HG02678 (cell line): ENCODE data around the gene ESPNL.
"Not testable (repeated sequence)": the region's sequence is repeated elsewhere in the genome, so short reads cannot be mapped to it uniquely, and the experiment has no call there.

Experiments used
- ATAC-seq: cut with Tn5 transposase; IDR thresholded peaks from one replicate; pipeline ENCODE4 v1.9.1; 2021; ENCODE audit warnings: mild to moderate bottlenecking, moderate library complexity; ENCODE audit not compliant: unreplicated experiment

Gene ESPNL

DNA sequence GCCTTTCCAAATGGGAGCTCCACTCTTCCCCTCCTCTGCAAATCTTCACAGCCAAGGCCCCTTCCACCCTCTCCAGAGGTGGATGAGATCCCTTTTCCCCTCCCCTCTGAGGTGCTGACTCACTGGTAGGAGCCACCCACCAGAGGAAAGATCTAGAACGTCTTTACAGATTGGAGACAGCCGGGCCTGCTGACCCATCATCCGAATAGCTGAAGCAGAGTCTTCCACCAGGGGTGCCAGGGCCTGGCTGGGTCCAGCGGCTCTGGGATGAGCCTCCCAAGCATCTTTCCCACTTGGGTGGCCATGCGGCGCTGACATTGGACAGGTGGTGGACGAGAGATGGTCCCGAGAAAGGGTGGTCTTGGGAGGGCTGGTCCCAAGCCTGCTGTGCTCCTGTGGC lies 67.6 kb downstream of the ESPNL start:
- ATAC-seq = no peak

DNA sequence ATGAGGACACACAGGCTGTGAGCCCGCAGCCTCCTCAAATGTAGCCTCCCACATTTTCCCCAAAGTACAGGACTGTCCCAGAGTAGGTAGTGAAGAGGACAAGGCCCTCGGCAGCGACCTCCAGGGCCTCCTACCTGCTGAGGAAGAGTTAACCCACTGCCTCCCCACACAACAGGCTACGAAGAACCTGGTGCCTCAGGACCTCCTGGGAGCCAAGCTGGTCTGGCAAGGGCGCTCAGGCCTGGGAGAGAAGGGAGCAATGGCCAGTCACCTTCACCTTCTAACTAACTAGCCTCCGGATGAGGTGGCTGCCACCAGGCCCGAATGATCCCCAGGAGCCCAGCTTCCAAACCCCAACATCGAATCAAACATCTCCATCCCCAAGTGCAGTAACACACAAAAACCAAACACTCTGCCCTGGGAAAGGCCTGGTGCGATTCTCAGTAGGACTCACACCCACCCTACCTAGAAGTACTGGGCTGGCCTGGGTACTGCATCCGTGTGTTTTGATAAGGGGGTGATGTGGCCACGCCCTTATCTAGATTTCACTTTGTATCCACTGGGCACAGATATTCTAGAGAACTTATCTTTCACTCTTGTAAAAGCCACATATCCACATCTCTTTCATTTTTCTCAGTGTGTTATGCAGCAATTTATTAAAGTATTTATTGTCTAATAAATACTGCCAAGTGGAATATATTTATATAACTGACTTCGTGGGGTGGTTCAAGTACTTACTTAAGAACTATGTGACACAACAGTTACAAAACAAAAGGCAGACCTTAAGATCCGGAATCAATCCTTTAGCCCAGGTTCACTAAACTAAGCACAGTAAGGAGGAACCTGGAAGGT lies 68.3 kb downstream of the ESPNL start:
- no peak for ATAC-seq

DNA sequence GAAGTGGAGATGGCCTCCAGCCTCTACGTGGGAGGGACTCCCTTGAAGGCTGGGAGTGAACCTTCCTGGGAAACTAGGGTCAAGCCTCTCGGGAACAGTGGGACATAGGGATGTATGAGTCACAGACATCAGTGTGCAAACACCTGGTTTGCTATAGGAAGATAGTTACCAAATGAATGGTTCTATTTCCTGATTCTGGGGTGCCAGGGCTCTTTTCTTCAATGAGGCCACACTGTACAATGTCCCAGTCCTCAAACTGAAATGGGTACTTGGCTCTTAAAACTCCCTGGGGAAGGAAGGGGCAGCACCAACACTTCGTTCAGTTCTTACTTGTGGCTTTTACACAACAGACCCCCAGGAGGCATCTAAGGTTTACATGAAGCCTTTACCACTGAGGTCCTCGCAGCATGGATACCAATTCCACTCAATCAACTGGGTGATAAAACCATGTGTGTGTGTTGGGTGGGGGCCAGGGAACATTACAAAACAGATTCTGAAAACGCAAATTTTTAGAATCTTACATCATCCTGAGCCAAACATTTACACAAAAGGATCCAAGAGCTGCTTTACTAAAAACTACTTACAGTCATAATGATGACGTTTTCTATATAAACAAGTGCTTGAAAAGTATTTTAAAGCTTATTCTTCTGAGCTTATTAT lies 69.0 kb downstream of the ESPNL start:
- ATAC-seq = no peak

DNA sequence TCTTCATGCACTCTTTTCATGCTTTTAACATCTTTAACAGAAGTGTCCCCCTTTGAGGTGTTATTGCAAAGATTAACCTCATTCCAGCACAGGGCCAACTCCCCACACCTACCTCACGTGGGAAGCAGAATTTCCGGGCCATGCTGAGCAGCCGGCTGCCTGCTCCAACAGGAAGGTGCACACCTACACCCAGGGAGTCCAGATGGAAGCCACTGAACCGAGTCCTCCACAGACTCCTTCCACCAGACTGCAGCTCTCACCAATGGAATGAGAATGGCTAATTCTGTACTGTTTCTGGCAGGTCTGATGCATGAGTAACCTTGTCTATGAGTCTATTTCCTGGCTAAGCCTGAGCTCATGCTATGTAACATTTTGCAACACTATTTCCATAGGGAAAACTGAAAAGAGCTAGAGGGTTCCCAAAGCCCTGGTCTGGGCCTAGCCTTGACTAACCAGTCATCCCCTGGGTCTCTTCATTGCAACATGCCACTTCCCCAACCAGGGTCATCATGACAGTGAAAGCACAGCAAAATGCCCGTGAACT lies 69.6 kb downstream of the ESPNL start:
- ATAC-seq = no peak

DNA sequence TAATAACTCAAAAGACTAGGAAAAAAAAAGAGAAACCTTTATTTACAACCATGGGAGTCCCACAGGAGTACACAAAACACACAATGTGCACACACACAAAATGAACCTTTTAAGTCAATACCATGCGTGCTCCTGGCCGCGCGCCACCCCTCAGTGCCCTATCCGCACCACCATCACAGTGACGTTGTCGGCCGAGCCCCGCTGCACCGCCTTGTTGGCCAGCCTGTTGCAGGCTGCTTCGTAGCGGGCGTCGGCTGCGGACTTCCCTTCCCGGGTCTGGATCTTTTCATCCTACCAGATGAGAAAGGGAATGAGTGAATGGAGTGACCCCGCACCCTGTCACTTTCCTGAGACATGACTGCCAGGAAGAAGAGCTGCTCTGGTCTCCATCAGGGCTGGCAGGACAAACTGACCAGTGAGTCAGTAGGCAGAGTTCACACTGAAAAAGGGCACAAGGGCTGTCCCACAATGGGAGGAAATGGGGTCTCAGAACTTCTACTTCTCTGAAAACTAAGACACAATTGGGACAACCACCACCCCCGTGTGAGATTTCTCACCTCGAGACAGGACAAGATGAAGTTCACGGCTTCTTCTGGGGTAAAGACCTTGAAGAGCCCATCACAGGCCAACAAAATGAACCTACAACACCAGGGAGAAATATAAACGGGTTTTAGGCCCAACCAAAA lies 70.4 kb downstream of the ESPNL start:
- no peak for ATAC-seq

DNA sequence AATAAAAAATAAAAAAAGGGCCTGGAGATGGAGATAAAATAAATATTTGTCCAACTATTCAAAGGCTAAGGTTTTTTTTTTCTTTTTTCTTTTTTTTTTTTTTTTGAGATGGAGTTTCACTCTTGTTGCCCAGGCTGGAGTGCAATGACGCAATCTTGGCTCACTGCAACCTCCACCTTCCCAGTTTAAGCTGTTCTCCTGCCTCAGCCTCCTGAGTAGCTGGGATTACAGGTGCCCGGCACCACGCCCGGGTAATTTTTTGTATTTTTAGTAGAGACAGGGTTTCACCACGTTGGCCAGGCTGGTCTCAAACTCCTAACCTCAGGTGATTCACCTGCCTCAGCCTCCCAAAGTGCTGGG lies 70.9 kb downstream of the ESPNL start:
- not testable (repeated sequence) for ATAC-seq

DNA sequence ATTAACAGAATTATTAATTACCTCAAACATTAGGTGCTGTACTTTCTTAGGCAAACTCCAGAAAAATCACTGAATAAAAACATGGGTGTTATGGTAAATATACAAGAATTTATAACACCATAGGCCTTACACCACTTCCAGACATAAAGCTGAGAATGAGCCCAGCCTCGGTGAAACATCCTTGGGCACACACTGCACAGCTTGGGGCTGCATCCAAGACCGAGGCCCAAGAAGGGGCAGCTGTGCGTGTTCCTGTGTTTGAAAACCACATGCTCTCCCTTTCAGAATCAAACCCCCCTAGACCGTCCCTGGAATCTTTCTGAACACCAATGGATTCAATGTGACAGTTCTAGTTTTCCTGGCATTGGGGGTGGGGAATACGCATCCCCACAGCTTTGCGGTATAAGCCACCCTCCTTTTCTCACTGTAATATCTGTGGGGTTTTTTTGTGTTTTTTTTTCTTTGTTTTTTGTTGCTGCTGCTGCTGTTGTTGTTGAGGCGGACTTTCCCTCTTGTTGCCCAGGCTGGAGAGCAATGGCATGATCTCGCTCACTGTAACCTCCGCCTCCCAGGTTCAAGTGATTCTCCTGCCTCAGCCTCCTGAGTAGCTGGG lies 71.5 kb downstream of the ESPNL start:
- ATAC-seq = no peak

DNA sequence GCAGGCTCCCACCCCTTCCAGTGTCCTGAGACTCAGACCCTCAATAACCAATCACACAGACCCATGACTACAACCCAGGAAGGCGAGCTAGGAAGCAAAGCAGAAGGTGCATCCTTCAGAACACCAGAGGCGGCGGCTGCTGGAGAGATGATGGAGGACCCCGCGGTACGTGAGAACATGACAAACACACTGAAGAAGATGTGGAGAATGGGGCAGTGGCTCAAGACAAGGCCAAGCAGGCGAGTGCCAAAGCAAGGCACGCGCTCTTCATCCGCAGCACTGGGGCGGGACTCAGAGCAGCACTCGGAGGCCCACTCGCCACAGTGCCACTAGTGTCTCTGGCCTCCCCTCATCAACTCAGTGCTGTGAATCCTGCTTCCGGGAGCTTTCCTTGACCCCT lies 72.3 kb downstream of the ESPNL start:
- no peak for ATAC-seq

DNA sequence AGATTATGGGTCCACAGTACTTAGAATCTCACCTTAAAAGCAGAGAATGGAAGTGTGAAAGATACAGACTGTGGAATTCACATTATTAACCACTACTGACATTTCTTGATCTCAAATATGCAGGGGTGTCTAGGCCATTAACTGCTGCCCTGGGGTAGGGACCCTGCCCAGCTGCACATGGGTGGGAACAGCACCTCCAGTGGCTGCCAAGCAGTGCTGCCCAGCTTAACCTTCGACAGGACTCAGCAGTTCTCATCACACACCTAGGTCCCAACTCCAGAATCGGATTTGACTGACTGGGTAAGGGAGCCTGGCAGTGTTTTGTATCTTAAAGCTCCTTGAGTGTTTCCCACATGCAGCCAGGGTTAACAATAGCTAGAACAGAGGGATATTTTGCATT lies 73.6 kb downstream of the ESPNL start:
- no peak for ATAC-seq

DNA sequence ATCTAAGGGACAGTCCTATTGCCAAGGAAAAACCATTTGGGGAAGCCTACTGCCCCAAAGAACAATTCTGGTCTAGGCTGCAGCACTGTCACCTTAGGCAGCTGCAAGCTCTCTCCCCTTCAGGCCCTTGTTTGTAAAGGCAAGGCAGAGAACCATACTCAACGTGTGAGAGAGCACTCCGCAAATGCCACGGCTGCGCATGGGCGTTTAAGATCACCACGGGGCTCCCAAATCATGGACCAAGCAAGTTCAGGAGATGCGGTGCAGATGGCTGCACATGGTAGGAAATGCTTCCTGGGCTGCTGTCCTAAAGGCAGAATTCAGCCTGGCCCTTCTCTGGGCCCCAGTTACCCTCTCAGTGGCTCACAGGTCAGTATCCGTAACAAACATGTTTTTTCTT lies 74.2 kb downstream of the ESPNL start:
- ATAC-seq = no peak

DNA sequence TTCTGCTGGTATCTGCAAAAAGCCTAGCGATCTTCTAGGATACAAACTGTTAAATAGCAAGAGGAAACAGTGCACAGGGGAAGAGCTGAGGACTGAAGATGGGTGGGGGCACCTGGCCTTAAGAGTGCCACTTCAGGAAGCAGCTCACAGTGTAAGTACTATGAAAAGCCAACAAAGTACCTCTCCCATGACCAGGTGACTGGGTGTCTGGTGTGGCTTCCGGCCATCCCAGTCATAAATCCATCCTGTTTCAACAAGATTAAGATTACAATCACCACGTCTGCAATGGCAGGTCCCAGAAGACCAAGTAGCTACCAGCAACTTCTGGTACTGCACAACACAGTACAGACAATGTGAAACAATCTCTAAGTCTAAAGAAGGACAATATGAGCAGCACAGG lies 74.6 kb downstream of the ESPNL start:
- ATAC-seq = no peak

DNA sequence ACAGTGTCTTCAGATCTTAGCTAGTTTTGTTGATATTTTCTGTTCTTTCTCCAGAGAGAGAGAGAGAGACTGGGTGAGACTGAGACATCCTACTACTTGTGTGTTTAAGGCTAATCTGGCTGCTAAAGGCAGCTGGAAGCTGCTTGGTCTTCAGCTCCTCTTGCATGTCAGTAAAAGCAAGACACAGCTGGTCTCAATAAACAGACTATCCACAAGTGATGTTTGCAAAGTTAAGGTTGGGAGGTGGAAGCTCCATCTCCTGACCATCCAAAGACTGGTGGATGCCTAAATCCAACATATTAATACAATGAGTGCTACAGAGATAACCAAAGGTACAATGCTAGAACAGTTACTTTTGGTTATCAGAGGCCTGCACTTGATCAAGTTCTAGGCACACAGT lies 76.5 kb downstream of the ESPNL start:
- ATAC-seq = no peak

DNA sequence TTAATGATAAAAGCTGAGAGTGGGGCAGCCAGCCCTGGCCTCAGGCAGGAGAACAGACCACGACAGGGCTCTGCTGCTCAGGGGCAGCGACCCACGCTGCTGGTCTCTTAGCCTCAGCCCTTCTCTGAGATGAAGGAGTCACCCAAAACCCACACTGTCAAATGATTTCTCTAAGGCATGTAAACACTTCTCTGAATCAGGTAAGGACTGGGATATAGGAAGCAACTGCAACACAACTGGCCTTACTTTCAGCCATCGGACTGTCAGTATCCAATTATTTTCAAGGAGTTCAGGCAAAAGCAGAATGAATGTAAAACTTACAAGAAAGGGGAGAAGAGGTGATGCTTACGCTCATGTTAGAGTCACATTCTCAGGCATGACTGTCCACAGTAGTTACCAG lies 80.4 kb downstream of the ESPNL start:
- ATAC-seq = no peak

DNA sequence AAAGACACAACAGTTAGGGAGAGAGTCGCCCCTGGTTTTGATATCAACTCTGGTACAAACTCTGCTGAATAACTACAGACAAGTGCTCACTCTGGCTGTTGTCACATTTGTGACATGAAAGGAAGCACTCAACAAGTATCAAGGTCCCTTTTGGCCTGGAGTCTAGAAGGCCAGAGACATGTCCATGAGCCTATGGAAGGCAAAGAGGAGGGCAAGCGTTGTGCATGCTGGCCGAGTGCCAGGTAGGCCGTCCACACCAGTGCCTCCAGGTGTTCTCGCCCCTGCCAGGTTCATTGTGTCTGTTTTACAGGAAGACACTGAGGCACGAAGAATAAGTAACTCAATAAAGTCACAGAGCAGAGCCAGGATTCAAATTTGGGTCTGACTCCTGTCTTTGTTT lies 82.2 kb downstream of the ESPNL start:
- no peak for ATAC-seq
